ENCODE results near the gene HDAC9.

The HDAC9 gene

DNA sequence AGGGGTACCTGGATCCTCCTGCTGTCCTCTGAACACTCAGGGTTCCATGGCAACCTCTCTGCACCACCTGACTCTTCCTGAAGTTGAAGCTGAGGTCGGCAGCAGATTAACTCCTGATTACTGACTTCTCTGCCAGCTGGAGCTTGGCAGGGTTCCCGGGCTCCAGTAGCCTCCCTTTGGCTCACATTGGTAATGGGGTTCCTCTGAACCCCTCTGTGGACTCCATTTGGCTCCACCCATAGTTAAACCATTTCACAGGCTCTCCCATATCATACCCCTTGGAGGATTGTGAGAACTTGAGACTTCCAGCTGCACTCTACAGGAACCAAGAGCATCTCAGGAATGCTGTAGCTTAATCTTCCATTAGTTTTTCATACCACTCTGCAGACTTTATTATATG, 292.5 kb downstream of the HDAC9 start:
- TF ChIP-seq, protein P1, sequence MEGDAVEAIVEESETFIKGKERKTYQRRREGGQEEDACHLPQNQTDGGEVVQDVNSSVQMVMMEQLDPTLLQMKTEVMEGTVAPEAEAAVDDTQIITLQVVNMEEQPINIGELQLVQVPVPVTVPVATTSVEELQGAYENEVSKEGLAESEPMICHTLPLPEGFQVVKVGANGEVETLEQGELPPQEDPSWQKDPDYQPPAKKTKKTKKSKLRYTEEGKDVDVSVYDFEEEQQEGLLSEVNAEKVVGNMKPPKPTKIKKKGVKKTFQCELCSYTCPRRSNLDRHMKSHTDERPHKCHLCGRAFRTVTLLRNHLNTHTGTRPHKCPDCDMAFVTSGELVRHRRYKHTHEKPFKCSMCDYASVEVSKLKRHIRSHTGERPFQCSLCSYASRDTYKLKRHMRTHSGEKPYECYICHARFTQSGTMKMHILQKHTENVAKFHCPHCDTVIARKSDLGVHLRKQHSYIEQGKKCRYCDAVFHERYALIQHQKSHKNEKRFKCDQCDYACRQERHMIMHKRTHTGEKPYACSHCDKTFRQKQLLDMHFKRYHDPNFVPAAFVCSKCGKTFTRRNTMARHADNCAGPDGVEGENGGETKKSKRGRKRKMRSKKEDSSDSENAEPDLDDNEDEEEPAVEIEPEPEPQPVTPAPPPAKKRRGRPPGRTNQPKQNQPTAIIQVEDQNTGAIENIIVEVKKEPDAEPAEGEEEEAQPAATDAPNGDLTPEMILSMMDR (conservative IDR thresholded peaks at IDR 0.05; ENCODE audit: low read length), result no peak
- TF ChIP-seq EZH2phosphoT487 (IDR thresholded peaks at IDR 0.05; ENCODE audit: borderline replicate concordance), result no peak
- no peaks in the 10 kb centered on the region for H3K36me3 ChIP-seq (ENCODE audit: insufficient read depth, low read length)
- no peak overlapping the region for H3K4me2 ChIP-seq (ENCODE audit: low read depth, low read length, poor library complexity, severe bottlenecking)
- no peak overlapping the region for H3K4me3 ChIP-seq (ENCODE audit: low read length, poor library complexity, severe bottlenecking)
- H3K27me3 ChIP-seq (ENCODE audit: insufficient read depth, low read length, poor library complexity, severe bottlenecking), result no peaks in the 10 kb centered on the region
- H3K9me3 ChIP-seq (ENCODE audit: insufficient read depth, low read depth, low read length), result no peaks in the 10 kb centered on the region
- no peaks in the 10 kb centered on the region for H3K79me2 ChIP-seq (ENCODE audit: insufficient read depth, low read length)
- H2AFZ ChIP-seq (ENCODE audit: low read length), result no peak overlapping the region
- H3K9me2 ChIP-seq (replicated peaks; ENCODE audit: low read depth, low read length), result no peaks in the 10 kb centered on the region
- H4K20me1 ChIP-seq (ENCODE audit: insufficient read depth, low read length, poor library complexity, severe bottlenecking), result no peaks in the 10 kb centered on the region
- no peaks in the 10 kb centered on the region for H3F3A ChIP-seq (ENCODE audit: low read depth)
- H3K4me1 ChIP-seq (ENCODE audit: insufficient read depth, low read length, poor library complexity, severe bottlenecking), result no peaks in the 10 kb centered on the region
- H3K9ac ChIP-seq (ENCODE audit: low read depth, low read length, poor library complexity, severe bottlenecking), result no peak overlapping the region

DNA sequence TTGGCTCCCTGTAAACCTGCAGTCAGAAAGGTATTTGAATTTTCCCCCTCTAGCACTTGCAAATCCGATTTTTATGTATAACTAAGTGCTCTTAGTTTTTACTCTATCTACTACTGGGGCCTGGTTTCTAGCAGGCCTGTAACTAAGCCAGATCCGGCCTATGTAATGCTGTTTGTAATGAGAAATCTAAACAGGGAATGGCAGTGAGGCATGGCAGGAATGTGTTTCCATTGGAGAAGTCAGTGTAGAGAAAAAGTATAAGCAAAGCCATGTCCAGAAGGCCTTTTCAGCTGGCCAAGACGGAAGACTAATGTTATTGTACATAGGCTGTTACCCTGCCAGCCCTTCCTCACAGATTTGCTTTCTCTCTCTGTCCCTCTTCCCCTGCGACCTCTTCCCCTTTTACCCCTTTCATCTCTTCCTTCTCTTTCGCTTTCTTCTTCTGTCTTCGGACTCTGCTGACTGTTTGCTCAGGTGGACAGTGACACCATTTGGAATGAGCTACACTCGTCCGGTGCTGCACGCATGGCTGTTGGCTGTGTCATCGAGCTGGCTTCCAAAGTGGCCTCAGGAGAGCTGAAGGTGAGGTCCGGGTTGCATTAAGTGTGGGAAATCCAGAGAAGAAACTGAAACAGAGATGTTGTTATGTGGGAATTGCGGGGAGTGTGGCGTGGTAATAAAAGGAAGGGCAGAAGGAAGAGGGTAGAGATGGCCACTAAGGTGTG, 297.5 kb downstream of the HDAC9 start:
- Histone ChIP-seq H3K9me2 (replicated peaks; ENCODE audit: low read depth, low read length) (no peaks in the 10 kb centered on the region), H3F3A (ENCODE audit: low read depth) (no peaks in the 10 kb centered on the region), H3K4me3 (ENCODE audit: low read length, poor library complexity, severe bottlenecking) (no peak overlapping the region), H3K36me3 (ENCODE audit: insufficient read depth, low read length) (no peaks in the 10 kb centered on the region), H3K4me2 (ENCODE audit: low read depth, low read length, poor library complexity, severe bottlenecking) (no peak overlapping the region), H3K4me1 (ENCODE audit: insufficient read depth, low read length, poor library complexity, severe bottlenecking) (no peaks in the 10 kb centered on the region), H3K9ac (ENCODE audit: low read depth, low read length, poor library complexity, severe bottlenecking) (no peak overlapping the region), H3K9me3 (ENCODE audit: insufficient read depth, low read depth, low read length) (no peaks in the 10 kb centered on the region), H4K20me1 (ENCODE audit: insufficient read depth, low read length, poor library complexity, severe bottlenecking) (no peaks in the 10 kb centered on the region), H2AFZ (ENCODE audit: low read length) (no peak overlapping the region), H3K79me2 (ENCODE audit: insufficient read depth, low read length) (no peaks in the 10 kb centered on the region), H3K27me3 (ENCODE audit: insufficient read depth, low read length, poor library complexity, severe bottlenecking) (no peaks in the 10 kb centered on the region)
- TF ChIP-seq, protein P1 (conservative IDR thresholded peaks at IDR 0.05; ENCODE audit: low read length), result no peak
- TF ChIP-seq EZH2phosphoT487 (IDR thresholded peaks at IDR 0.05; ENCODE audit: borderline replicate concordance), result no peak

DNA sequence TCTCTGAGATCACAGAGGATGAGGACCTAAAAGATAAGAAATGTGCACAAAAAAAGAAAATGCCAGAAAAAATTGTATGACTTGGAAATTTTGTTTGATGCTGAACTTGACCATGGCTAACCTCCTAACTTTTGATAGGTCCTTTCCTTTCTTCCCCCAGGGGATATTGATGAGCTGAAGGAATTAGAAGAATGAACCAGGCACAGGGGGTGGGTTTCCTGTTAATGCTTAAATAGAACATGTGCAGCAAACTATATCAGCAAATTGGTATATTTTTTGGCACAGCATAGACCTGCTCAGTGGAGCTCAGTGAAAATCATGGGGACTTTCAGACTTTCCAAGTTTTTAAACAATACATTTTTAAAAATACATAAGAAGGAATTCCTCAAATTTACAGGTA, 300.7 kb downstream of the HDAC9 start:
- Histone ChIP-seq H3K4me2 (ENCODE audit: low read depth, low read length, poor library complexity, severe bottlenecking) (no peak overlapping the region), H2AFZ (ENCODE audit: low read length) (no peak overlapping the region), H3K79me2 (ENCODE audit: insufficient read depth, low read length) (no peaks in the 10 kb centered on the region), H3K9me3 (ENCODE audit: insufficient read depth, low read depth, low read length) (no peaks in the 10 kb centered on the region), H3K36me3 (ENCODE audit: insufficient read depth, low read length) (no peaks in the 10 kb centered on the region), H3K27me3 (ENCODE audit: insufficient read depth, low read length, poor library complexity, severe bottlenecking) (no peaks in the 10 kb centered on the region), H4K20me1 (ENCODE audit: insufficient read depth, low read length, poor library complexity, severe bottlenecking) (no peaks in the 10 kb centered on the region), H3K4me3 (ENCODE audit: low read length, poor library complexity, severe bottlenecking) (no peak overlapping the region), H3F3A (ENCODE audit: low read depth) (no peaks in the 10 kb centered on the region), H3K9ac (ENCODE audit: low read depth, low read length, poor library complexity, severe bottlenecking) (no peak overlapping the region), H3K9me2 (replicated peaks; ENCODE audit: low read depth, low read length) (no peaks in the 10 kb centered on the region), H3K4me1 (ENCODE audit: insufficient read depth, low read length, poor library complexity, severe bottlenecking) (no peaks in the 10 kb centered on the region)
- TF ChIP-seq, protein P1 (conservative IDR thresholded peaks at IDR 0.05; ENCODE audit: low read length), result no peak
- no peak for TF ChIP-seq EZH2phosphoT487 (IDR thresholded peaks at IDR 0.05; ENCODE audit: borderline replicate concordance)

Measured in Loucy (cell line).